PC-3 (cell line): ENCODE data around the gene ARHGAP8. TPM values are rescaled to one million over a fixed set of nuclear protein-coding genes. Genes with fewer than 3 reads are reported as not detected.

Experiments
- ATAC-seq: fragments of 200-7000 bp; cut with Tn5 transposase; 2 replicates; pipeline ENCODE4 v1.9.1; 2020; ENCODE audit warnings: mild to moderate bottlenecking, moderate library complexity
- BruUV-seq: library from RNA; stranded (reverse); fragments of 400-500 nt; replicated peaks from 2 replicates; lab custom pipeline; 2021; lab: Mats Ljungman, UMichigan
- CTCF ChIA-PET: fragments of 300-600 bp; sonication (Branson Sonifier 250); formaldehyde crosslinking; loops from one replicate; lab custom pipeline; 2022; ENCODE audit warnings: antibody characterized with exemption; lab: Charles Lee
- POLR2A ChIA-PET: fragments of 300-600 bp; sonication (Branson Sonifier 250); formaldehyde crosslinking; loops from one replicate; lab custom pipeline; 2022; ENCODE audit warnings: antibody characterized with exemption; ENCODE audit not compliant: unreplicated experiment; lab: Charles Lee
- DNase-seq: peaks from one replicate; pipeline ENCODE4 v3.0.0-alpha.2; 2015
- H2AFZ ChIP-seq: fragments of 300-600 bp; sonication (generic); 2 replicates; pipeline ENCODE4 v1.6.0; 2016; ENCODE audit warnings: antibody characterized with exemption, low read length
- H3F3A ChIP-seq: fragments of 300-600 bp; sonication (generic); one replicate; pipeline ENCODE4 v1.6.0; 2017; ENCODE audit warnings: antibody characterized with exemption, low read length, control low read depth, mild to moderate bottlenecking; ENCODE audit not compliant: unreplicated experiment
- H3K27ac ChIP-seq: fragments of 300-600 bp; sonication (generic); 2 replicates; pipeline ENCODE4 v1.5.1; 2016; ENCODE audit warnings: mild to moderate bottlenecking, low read length
- H3K27me3 ChIP-seq: fragments of 300-600 bp; sonication (generic); 2 replicates; pipeline ENCODE4 v1.6.1; 2016; ENCODE audit warnings: low read length, mixed read lengths
- H3K36me3 ChIP-seq: fragments of 300-600 bp; sonication (generic); 2 replicates; pipeline ENCODE4 v1.6.1; 2016; ENCODE audit warnings: low read depth, mixed run types, low read length, mixed read lengths
- H3K4me1 ChIP-seq: fragments of 300-600 bp; sonication (generic); 2 replicates; pipeline ENCODE4 v1.5.1; 2016; ENCODE audit warnings: low read length; ENCODE audit not compliant: insufficient read depth
- H3K4me2 ChIP-seq: fragments of 300-600 bp; sonication (generic); 2 replicates; pipeline ENCODE4 v1.6.0; 2016; ENCODE audit warnings: low read length
- H3K4me3 ChIP-seq: fragments of 300-600 bp; sonication (generic); 2 replicates; pipeline ENCODE4 v1.5.1; 2016; ENCODE audit warnings: mild to moderate bottlenecking, low read length, mixed read lengths
- H3K79me2 ChIP-seq: fragments of 300-600 bp; sonication (generic); 2 replicates; pipeline ENCODE4 v1.6.1; 2017; ENCODE audit warnings: low read length, mixed read lengths
- H3K9ac ChIP-seq: fragments of 300-600 bp; sonication (generic); 2 replicates; pipeline ENCODE4 v1.6.0; 2016; ENCODE audit warnings: mild to moderate bottlenecking, low read length
- H3K9me2 ChIP-seq: fragments of 300-600 bp; sonication (generic); replicated peaks from 2 replicates; pipeline ENCODE4 v1.6.1; 2016; ENCODE audit warnings: mixed run types, low read length, mixed read lengths
- H3K9me3 ChIP-seq: fragments of 300-600 bp; sonication (generic); 2 replicates; pipeline ENCODE4 v1.6.1; 2016; ENCODE audit warnings: low read length, mixed read lengths
- H4K20me1 ChIP-seq: fragments of 300-600 bp; sonication (generic); 2 replicates; pipeline ENCODE4 v1.6.1; 2016; ENCODE audit warnings: low read length, mixed read lengths
- CTCF ChIP-seq: fragments of 300-600 bp; sonication (generic); conservative IDR thresholded peaks from 2 replicates; pipeline ENCODE4 v1.5.1; 2017; ENCODE audit warnings: antibody characterized with exemption, low read depth, mild to moderate bottlenecking, low read length
- EZH2 ChIP-seq: fragments of 300-600 bp; sonication (generic); IDR thresholded peaks from one replicate; pipeline ENCODE4 v1.6.1; 2017; ENCODE audit warnings: antibody characterized with exemption, mild to moderate bottlenecking, low read length; ENCODE audit not compliant: unreplicated experiment
- EZH2phosphoT487 ChIP-seq: fragments of 300-600 bp; sonication (generic); IDR thresholded peaks from 2 replicates; pipeline ENCODE4 v1.6.1; 2018; ENCODE audit warnings: mild to moderate bottlenecking, antibody characterized with exemption, low read length, borderline replicate concordance
- intact Hi-C: fragments of 100-400 bp; cut with micrococcal nuclease; formaldehyde crosslinking; loops from 2 replicates; pipeline ENCODE4 v1.9.0; 2023
- total RNA-seq: library from RNA; depleted of rRNA; stranded (reverse); fragments of >200 nt; gene quantifications from 2 replicates; pipeline ENCODE4 v1.2.3, GENCODE V29; 2014

Gene ARHGAP8
- total RNA-seq, 1 experiment from 2014 or later, result 30.9 TPM

GRCh38 chr22:44755417-44755816 lies 3.0 kb downstream of the ARHGAP8 start:
- peak; percentile 39 for ATAC-seq
- H3K9me3 ChIP-seq, result no peaks in the 10 kb centered on the region
- ChIA-PET POLR2A (no interaction called here), CTCF (no interaction called here)
- H3K9ac ChIP-seq, result peak overlapping the region; percentile 34; the same call in 1 of the 2 replicates
- H2AFZ ChIP-seq, result peak overlapping the region; percentile 18; the same call in 1 of the 2 replicates
- peak overlapping the region; percentile 95 for H3K4me2 ChIP-seq
- peaks cover 3% of the 10 kb centered on the region; the same call in 1 of the 2 replicates for H4K20me1 ChIP-seq
- peaks cover 44% of the 10 kb centered on the region for H3K4me1 ChIP-seq
- DNase-seq, result no peak
- H3K36me3 ChIP-seq, result no peaks in the 10 kb centered on the region
- no peaks in the 10 kb centered on the region for H3K27me3 ChIP-seq
- intact Hi-C loops, result no loop called here
- H3K4me3 ChIP-seq, result peak overlapping the region; percentile 61
- H3K9me2 ChIP-seq, result no peaks in the 10 kb centered on the region
- TF ChIP-seq EZH2phosphoT487, result no peak
- TF ChIP-seq CTCF, result no peak
- TF ChIP-seq EZH2, result no peak
- no TSS peak for BruUV-seq
- H3K79me2 ChIP-seq, result peaks cover 69% of the 10 kb centered on the region
- peak overlapping the region; percentile 78 for H3K27ac ChIP-seq
- peaks cover 3% of the 10 kb centered on the region for H3F3A ChIP-seq

GRCh38 chr22:44755956-44756361 lies 3.6 kb downstream of the ARHGAP8 start:
- Histone ChIP-seq H2AFZ (no peak overlapping the region), H3K9ac (peak overlapping the region; percentile 34; the same call in 1 of the 2 replicates), H3K79me2 (peaks cover 75% of the 10 kb centered on the region), H3K4me3 (peak overlapping the region; percentile 61), H3K36me3 (no peaks in the 10 kb centered on the region), H3K27ac (peak overlapping the region; percentile 78), H3F3A (peaks cover 3% of the 10 kb centered on the region), H3K9me2 (no peaks in the 10 kb centered on the region), H4K20me1 (peaks cover 3% of the 10 kb centered on the region; the same call in 1 of the 2 replicates), H3K4me2 (peak overlapping the region; percentile 95), H3K4me1 (peaks cover 44% of the 10 kb centered on the region), H3K27me3 (no peaks in the 10 kb centered on the region), H3K9me3 (no peaks in the 10 kb centered on the region)
- ChIA-PET CTCF (no interaction called here), POLR2A (no interaction called here)
- DNase-seq (peak; percentile 81), ATAC-seq (peak; percentile 50)
- BruUV-seq, result no TSS peak
- TF ChIP-seq EZH2 (no peak), EZH2phosphoT487 (no peak), CTCF (no peak)
- intact Hi-C loops, result no loop called here

GRCh38 chr22:44758344-44758973 lies 6.1 kb downstream of the ARHGAP8 start:
- intact Hi-C loops, result no loop called here
- ChIA-PET POLR2A (no interaction called here), CTCF (no interaction called here)
- H3K9ac ChIP-seq, result no peak overlapping the region
- H2AFZ ChIP-seq, result no peak overlapping the region
- peak; percentile 72 for DNase-seq
- H3F3A ChIP-seq, result peaks cover 3% of the 10 kb centered on the region
- H3K9me3 ChIP-seq, result no peaks in the 10 kb centered on the region
- H3K4me3 ChIP-seq, result no peak overlapping the region
- peaks cover 3% of the 10 kb centered on the region; the same call in 1 of the 2 replicates for H4K20me1 ChIP-seq
- H3K79me2 ChIP-seq, result peaks cover 70% of the 10 kb centered on the region
- H3K4me1 ChIP-seq, result peaks cover 44% of the 10 kb centered on the region
- ATAC-seq, result peak; percentile 21; the same call in 1 of the 2 replicates
- 0 out of 2 replicates have a peak overlapping the region, but pooled peaks have one; percentile 7 for H3K27ac ChIP-seq
- peak overlapping the region; percentile 39 for H3K4me2 ChIP-seq
- TF ChIP-seq EZH2phosphoT487 (no peak), EZH2 (no peak), CTCF (no peak)
- H3K36me3 ChIP-seq, result no peaks in the 10 kb centered on the region
- no peaks in the 10 kb centered on the region for H3K27me3 ChIP-seq
- no peaks in the 10 kb centered on the region for H3K9me2 ChIP-seq
- BruUV-seq, result no TSS peak
